Mesendoderm (in vitro differentiated cells): Measurements from ENCODE around the gene ZNF280D. TPM values are rescaled to one million over a fixed set of nuclear protein-coding genes. Genes with fewer than 3 reads are reported as not detected.

Source experiments
- small RNA-seq: library from polyadenylated mRNA; stranded (forward); fragments of <200 nt; extraction: miRNeasy Mini kit (QIAGEN cat#:217004); gene quantifications from one replicate; pipeline ENCODE3, GENCODE V24; 2013; ENCODE audit not compliant: insufficient read depth

The ZNF280D gene

Small RNA genes within 50 kb of the gene (small RNA-seq; reads per million reads assigned to genes)
- gene RF00019 = not detected
